Measurements from ENCODE around the gene SP3. TPM values are rescaled to one million over a fixed set of nuclear protein-coding genes. Genes with fewer than 3 reads are reported as not detected.

The SP3 gene
- polyA plus RNA-seq, 2 of the 4 experiments (the other 2 are of a cell fraction) = 40.1 to 83.1 TPM

DNA sequence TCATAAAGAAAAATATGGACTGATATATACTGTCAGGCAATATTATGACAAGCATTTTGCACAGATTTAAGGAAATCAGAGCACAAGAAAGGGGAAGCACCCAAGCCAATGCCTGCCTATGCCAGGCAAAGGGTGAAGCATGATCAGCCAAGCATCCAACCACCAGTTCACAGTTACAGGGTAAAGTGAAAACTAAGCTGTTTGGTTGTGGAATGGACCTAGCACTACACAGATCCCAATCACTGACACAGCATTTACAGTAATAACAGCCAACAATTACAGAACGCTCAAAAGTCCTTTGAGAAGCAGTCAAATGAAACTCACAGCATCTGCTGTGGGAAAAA is 90.3 kb downstream of the SP3 start:
- TF ChIP-seq RCOR1 (IDR thresholded peaks at IDR 0.05; ENCODE audit: low read depth, low read length) (no peak), ESRRA (IDR thresholded peaks at IDR 0.05; ENCODE audit: borderline replicate concordance, low read length) (no peak), CHD4 (IDR thresholded peaks at IDR 0.05; ENCODE audit: borderline replicate concordance) (no peak), ZSCAN20 (CRISPR knock-in tag; IDR thresholded peaks at IDR 0.05) (no peak), CHD2 (IDR thresholded peaks at IDR 0.05; ENCODE audit: low read length, partially characterized antibody) (no peak), JUNB (IDR thresholded peaks at IDR 0.05) (no peak), RFX5 (IDR thresholded peaks at IDR 0.05) (no peak), MAZ (IDR thresholded peaks at IDR 0.05; ENCODE audit: borderline replicate concordance, low read depth, low read length) (no peak), HOXA7 (CRISPR knock-in tag; IDR thresholded peaks at IDR 0.05) (no peak), MYC (IDR thresholded peaks at IDR 0.05; ENCODE audit: borderline replicate concordance, low read length) (no peak), ZNF302 (CRISPR knock-in tag; IDR thresholded peaks at IDR 0.05) (no peak), MAFK (IDR thresholded peaks at IDR 0.05; ENCODE audit: partially characterized antibody) (no peak)
- TF ChIP-seq, protein P1, sequence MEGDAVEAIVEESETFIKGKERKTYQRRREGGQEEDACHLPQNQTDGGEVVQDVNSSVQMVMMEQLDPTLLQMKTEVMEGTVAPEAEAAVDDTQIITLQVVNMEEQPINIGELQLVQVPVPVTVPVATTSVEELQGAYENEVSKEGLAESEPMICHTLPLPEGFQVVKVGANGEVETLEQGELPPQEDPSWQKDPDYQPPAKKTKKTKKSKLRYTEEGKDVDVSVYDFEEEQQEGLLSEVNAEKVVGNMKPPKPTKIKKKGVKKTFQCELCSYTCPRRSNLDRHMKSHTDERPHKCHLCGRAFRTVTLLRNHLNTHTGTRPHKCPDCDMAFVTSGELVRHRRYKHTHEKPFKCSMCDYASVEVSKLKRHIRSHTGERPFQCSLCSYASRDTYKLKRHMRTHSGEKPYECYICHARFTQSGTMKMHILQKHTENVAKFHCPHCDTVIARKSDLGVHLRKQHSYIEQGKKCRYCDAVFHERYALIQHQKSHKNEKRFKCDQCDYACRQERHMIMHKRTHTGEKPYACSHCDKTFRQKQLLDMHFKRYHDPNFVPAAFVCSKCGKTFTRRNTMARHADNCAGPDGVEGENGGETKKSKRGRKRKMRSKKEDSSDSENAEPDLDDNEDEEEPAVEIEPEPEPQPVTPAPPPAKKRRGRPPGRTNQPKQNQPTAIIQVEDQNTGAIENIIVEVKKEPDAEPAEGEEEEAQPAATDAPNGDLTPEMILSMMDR (IDR thresholded peaks at IDR 0.05) = no peak
- TF ChIP-seq, protein P2, sequence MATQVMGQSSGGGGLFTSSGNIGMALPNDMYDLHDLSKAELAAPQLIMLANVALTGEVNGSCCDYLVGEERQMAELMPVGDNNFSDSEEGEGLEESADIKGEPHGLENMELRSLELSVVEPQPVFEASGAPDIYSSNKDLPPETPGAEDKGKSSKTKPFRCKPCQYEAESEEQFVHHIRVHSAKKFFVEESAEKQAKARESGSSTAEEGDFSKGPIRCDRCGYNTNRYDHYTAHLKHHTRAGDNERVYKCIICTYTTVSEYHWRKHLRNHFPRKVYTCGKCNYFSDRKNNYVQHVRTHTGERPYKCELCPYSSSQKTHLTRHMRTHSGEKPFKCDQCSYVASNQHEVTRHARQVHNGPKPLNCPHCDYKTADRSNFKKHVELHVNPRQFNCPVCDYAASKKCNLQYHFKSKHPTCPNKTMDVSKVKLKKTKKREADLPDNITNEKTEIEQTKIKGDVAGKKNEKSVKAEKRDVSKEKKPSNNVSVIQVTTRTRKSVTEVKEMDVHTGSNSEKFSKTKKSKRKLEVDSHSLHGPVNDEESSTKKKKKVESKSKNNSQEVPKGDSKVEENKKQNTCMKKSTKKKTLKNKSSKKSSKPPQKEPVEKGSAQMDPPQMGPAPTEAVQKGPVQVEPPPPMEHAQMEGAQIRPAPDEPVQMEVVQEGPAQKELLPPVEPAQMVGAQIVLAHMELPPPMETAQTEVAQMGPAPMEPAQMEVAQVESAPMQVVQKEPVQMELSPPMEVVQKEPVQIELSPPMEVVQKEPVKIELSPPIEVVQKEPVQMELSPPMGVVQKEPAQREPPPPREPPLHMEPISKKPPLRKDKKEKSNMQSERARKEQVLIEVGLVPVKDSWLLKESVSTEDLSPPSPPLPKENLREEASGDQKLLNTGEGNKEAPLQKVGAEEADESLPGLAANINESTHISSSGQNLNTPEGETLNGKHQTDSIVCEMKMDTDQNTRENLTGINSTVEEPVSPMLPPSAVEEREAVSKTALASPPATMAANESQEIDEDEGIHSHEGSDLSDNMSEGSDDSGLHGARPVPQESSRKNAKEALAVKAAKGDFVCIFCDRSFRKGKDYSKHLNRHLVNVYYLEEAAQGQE (IDR thresholded peaks at IDR 0.05) = no peak
- TF ChIP-seq, protein P3, sequence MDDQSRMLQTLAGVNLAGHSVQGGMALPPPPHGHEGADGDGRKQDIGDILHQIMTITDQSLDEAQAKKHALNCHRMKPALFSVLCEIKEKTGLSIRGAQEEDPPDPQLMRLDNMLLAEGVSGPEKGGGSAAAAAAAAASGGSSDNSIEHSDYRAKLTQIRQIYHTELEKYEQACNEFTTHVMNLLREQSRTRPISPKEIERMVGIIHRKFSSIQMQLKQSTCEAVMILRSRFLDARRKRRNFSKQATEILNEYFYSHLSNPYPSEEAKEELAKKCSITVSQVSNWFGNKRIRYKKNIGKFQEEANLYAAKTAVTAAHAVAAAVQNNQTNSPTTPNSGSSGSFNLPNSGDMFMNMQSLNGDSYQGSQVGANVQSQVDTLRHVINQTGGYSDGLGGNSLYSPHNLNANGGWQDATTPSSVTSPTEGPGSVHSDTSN (IDR thresholded peaks at IDR 0.05) = no peak
- TF ChIP-seq, protein P4, sequence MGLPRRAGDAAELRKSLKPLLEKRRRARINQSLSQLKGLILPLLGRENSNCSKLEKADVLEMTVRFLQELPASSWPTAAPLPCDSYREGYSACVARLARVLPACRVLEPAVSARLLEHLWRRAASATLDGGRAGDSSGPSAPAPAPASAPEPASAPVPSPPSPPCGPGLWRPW (IDR thresholded peaks at IDR 0.05) = no peak
- FAIRE-seq (no peak), DNase-seq (ENCODE audit: low read depth in 1 of 2, low spot score in 1 of 2) (no peak), ATAC-seq (no peak)
- Histone ChIP-seq H3K9me3 (no peaks in the 10 kb centered on the region), H3K4me1 (no peaks in the 10 kb centered on the region), H3K4me3 (no peak overlapping the region), H3K4me2 (no peak overlapping the region), H3K27ac (no peak overlapping the region)
- ChIA-PET POLR2A (no interaction called here), CTCF (interaction anchor here (0.8 to 1.1 kb wide), 2 partner anchors 14 to 110 kb away, joined by 3 read pairs; no protein-coding TSS in a partner anchor)
- 97% methylated on average over 1 of the region's 1 CpG for WGBS (ENCODE audit: missing lambda C conversion rate)

DNA sequence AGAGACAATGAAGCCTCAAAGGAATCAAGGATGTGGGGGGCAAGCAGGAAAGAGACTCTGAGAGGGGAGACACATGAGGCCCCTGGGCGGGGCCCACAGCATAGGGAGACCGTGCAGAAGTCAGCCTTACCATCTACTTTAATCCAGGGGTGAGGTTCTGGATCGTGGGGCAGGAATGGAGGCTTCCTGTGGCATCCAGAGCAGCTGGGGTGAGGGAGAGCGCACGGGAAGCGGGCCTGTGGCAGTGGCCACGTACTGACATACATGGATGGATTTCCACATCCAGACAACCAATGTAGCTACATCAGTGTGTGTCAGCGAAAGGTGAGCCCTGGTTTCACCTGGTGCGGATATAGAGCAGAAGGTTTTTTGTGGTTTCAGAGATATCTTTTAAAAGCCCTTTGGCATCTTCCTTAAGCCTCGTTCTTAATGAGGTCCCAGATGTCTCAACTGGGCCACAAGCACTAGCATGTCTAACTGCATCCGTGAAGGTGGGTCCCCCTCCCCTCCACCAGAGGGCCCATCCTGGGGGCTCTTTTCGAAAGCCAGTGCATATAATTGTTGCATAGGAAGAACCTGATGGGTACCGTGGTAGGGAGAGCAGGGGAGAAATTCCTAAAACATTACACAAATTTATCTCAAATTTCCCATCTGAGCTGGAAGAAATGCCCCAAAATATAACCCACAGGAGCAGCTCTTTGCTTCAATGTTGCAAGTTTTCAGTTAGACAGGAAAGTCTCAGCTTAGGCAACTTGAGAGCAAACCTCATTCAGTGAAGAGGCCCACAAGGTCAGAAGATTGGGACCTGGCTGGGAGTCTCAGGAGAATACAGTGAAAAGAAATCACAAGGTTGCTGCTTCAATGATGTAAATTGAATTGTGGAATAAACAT is 90.9 kb downstream of the SP3 start:
- CTCF ChIA-PET = interaction anchor here (0.8 to 1.1 kb wide), 2 partner anchors 13 to 109 kb away, joined by 3 read pairs; no protein-coding TSS in a partner anchor
- POLR2A ChIA-PET = no interaction called here
- H3K27ac ChIP-seq = no peak overlapping the region
- no peak overlapping the region for H3K4me2 ChIP-seq
- DNase-seq (ENCODE audit: low read depth in 1 of 2, low spot score in 1 of 2) (no peak), FAIRE-seq (no peak), ATAC-seq (no peak)
- TF ChIP-seq EP300 (IDR thresholded peaks at IDR 0.05) = no peak
- TF ChIP-seq EHF (CRISPR knock-in tag; IDR thresholded peaks at IDR 0.05) = no peak
- TF ChIP-seq JUN (IDR thresholded peaks at IDR 0.05) = no peak
- TF ChIP-seq JUNB (IDR thresholded peaks at IDR 0.05) = no peak
- H3K4me1 ChIP-seq = no peaks in the 10 kb centered on the region
- 64% methylated on average over 13 of the region's 13 CpGs for WGBS (ENCODE audit: missing lambda C conversion rate)
- no peaks in the 10 kb centered on the region for H3K9me3 ChIP-seq
- no peak overlapping the region for H3K4me3 ChIP-seq
